Ovary (tissue), 9 donors: ENCODE data around the gene PADI3. TPM values are rescaled to one million over a fixed set of nuclear protein-coding genes. Genes with fewer than 3 reads are reported as not detected.

Experiments
- DNase-seq, 5 donors: peaks; one replicate each; pipeline ENCODE4 v3.0.0-alpha.2; 2019 to 2020
- H3K27ac ChIP-seq, 2 donors: fragments of 200-600 bp; one replicate each; pipeline versions ENCODE4 v1.5.1 to v1.8.0; 2019 to 2022
- H3K27me3 ChIP-seq: fragments of 200-600 bp; one replicate; pipeline ENCODE4 v1.8.0; 2022
- H3K36me3 ChIP-seq: fragments of 200-600 bp; sonication (generic); one replicate; pipeline ENCODE4 v1.5.1; 2019
- H3K4me1 ChIP-seq: one replicate; pipeline ENCODE4 v1.8.1; 2013; ENCODE audit warnings: mild to moderate bottlenecking, moderate library complexity; ENCODE audit not compliant: insufficient read depth
- H3K4me3 ChIP-seq: fragments of 200-600 bp; sonication (generic); one replicate; pipeline ENCODE4 v1.5.1; 2017
- H3K9me3 ChIP-seq, 2 donors: fragments of 200-600 bp in 1 of 2; sonication (generic) in 1 of 2; one replicate each; pipeline versions ENCODE4 v1.5.1 to v1.8.1; 2013 to 2019; ENCODE audit warnings: mild to moderate bottlenecking in 1 of 2, moderate library complexity in 1 of 2
- CTCF ChIP-seq, 3 donors: fragments of 450-650 bp in 2 of 3; fragments of 200-600 bp in 1 of 3; IDR thresholded peaks; one replicate each; pipeline versions ENCODE4 v1.5.1 to v1.8.0; 2016 to 2022; ENCODE audit warnings: antibody characterized with exemption in 3 of 3, mild to moderate bottlenecking in 1 of 3
- EP300 ChIP-seq: sonication (generic); formaldehyde crosslinking; IDR thresholded peaks from one replicate; pipeline ENCODE4 v1.6.1; 2017; ENCODE audit warnings: antibody characterized with exemption
- POLR2A ChIP-seq: fragments of 450-650 bp; IDR thresholded peaks from one replicate; pipeline ENCODE4 v1.6.1; 2017; ENCODE audit warnings: antibody characterized with exemption, mild to moderate bottlenecking, moderate library complexity
- WGBS, 3 donors: extraction: QIAGEN DNeasy Blood & Tissue Kit in 1 of 3; methylation state at CpG; one replicate each; pipeline versions ENCODE4 v1.1.5 to v1.1.7; 2013 to 2017; 5-methylcytosine and 5-hydroxymethylcytosine counted together
- intact Hi-C, 4 donors: fragments of 100-400 bp; cut with DNase I; formaldehyde crosslinking; loops; one replicate each; pipeline versions ENCODE4 v1.11.0 to v1.15.1; 2022 to 2023
- polyA plus RNA-seq, 2 donors: library from polyadenylated mRNA; stranded (reverse); fragments of 200-250 nt in 1 of 2; fragments of 350-450 nt in 1 of 2; fragmentation: Illumina TruSeq in 1 of 2; extraction: RNeasy Lipid Tissue Mini Kit (QIAGEN cat#74804) in 1 of 2; gene quantifications; one replicate each; pipeline ENCODE4 v1.2.3, GENCODE V29; 2013 to 2014
- total RNA-seq, 7 donors: library from RNA; depleted of rRNA in 2 of 7; stranded (reverse); fragments of >200 nt in 2 of 7; fragmentation: NEBNext Ultra II Directional in 3 of 7; extraction: Animal tissue kit (Norgen Biotek cat#: 25700) in 3 of 7; gene quantifications; one replicate each; pipeline versions ENCODE4 v1.1.0 to v1.2.4, GENCODE V29; 2016 to 2023
- donor health status: DM: no; HTN: no; CAD: no; lungs with moderate emphysema.
- donor health status: DM: no; HTN: no; CAD: no.
- donor health status: Bipolar disorder and iron deficiency.
- donor health status: DM: yes; HTN: yes; CAD: no.
- donor health status: DM: no; HTN: no; CAD: no.
- donor health status: DM: yes; HTN: yes; CAD: no.

PADI3 gene
- total and polyA plus RNA-seq, 9 donors, result not detected

GRCh38 chr1:17225140-17225539 is 23.8 kb upstream of the PADI3 start:
- intact Hi-C loops, result no loop called here
- Histone ChIP-seq H3K27me3 (no peaks in the 10 kb centered on the region), H3K4me1 (no peaks in the 10 kb centered on the region), H3K9me3 (no peaks in the 10 kb centered on the region), H3K36me3 (no peaks in the 10 kb centered on the region), H3K27ac (no peak overlapping the region), H3K4me3 (no peak overlapping the region)
- TF ChIP-seq CTCF (IDR thresholded peaks at IDR 0.05) (no peak), EP300 (no peak), POLR2A (no peak)
- 51 to 70% (median 63%) methylated on average over 4 to 6 of the region's 6 CpGs for WGBS, 3 donors
- DNase-seq, result no peak

GRCh38 chr1:17227358-17227915 is 21.5 kb upstream of the PADI3 start:
- Histone ChIP-seq H3K4me3 (no peak overlapping the region), H3K4me1 (no peaks in the 10 kb centered on the region), H3K9me3 (no peaks in the 10 kb centered on the region), H3K27me3 (no peaks in the 10 kb centered on the region), H3K36me3 (no peaks in the 10 kb centered on the region), H3K27ac (no peak overlapping the region)
- TF ChIP-seq POLR2A, result no peak
- TF ChIP-seq CTCF (IDR thresholded peaks at IDR 0.05), result no peak
- TF ChIP-seq EP300, result no peak
- 20 to 32% (median 28%) methylated on average over 7 of the region's 7 CpGs for WGBS, 3 donors
- intact Hi-C loops, result no loop called here
- DNase-seq, result no peak

GRCh38 chr1:17228619-17229018 is 20.3 kb upstream of the PADI3 start:
- Histone ChIP-seq H3K27me3 (no peaks in the 10 kb centered on the region), H3K4me1 (no peaks in the 10 kb centered on the region), H3K36me3 (no peaks in the 10 kb centered on the region), H3K27ac (no peak overlapping the region), H3K9me3 (no peaks in the 10 kb centered on the region), H3K4me3 (no peak overlapping the region)
- 65 to 69% (median 69%) methylated on average over 6 to 8 of the region's 8 CpGs for WGBS, 3 donors
- no peak for TF ChIP-seq EP300
- no peak for TF ChIP-seq POLR2A
- no peak for TF ChIP-seq CTCF (IDR thresholded peaks at IDR 0.05)
- intact Hi-C loops, result no loop called here
- DNase-seq, result no peak

- TF ChIP-seq POLR2A, result no peak
- TF ChIP-seq EP300, result no peak
- TF ChIP-seq CTCF (IDR thresholded peaks at IDR 0.05), result no peak
- intact Hi-C loops, result no loop called here
- WGBS, 3 donors, result 80 to 81% (median 81%) methylated on average over 5 to 6 of the region's 6 CpGs
- DNase-seq, result no peak
- H3K36me3 ChIP-seq, result no peaks in the 10 kb centered on the region
- H3K27ac ChIP-seq, result no peak overlapping the region
- H3K4me3 ChIP-seq, result no peak overlapping the region
- no peaks in the 10 kb centered on the region for H3K4me1 ChIP-seq
- H3K27me3 ChIP-seq, result no peaks in the 10 kb centered on the region
- H3K9me3 ChIP-seq, result no peaks in the 10 kb centered on the region
Measured at GRCh38 chr1:17229379-17229778, 19.5 kb upstream of the PADI3 start.
